Measurements from ENCODE around the gene EDA.

DNA sequence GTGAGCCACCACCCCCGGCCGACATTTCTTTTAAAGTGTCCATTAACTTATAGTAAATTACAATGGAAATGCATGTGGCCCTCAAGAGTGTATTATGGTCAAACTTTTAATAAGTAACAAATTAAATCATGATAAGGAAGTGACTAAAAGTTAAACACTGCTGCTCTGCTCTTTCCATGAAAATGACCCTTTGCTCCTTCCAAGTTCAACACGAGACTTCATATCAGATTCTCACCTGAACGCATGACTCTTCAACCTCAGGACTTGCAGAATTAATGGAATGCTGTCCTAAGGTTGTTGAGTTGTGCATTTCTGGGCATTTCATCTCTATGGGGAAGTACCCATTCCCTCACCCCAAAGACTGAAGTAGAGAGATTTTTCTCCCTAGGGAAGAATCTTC lies 406.7 kb downstream of the EDA start:
- no peak for TF ChIP-seq POLR2AphosphoS5 (IDR thresholded peaks at IDR 0.05)
- TF ChIP-seq, protein P1, sequence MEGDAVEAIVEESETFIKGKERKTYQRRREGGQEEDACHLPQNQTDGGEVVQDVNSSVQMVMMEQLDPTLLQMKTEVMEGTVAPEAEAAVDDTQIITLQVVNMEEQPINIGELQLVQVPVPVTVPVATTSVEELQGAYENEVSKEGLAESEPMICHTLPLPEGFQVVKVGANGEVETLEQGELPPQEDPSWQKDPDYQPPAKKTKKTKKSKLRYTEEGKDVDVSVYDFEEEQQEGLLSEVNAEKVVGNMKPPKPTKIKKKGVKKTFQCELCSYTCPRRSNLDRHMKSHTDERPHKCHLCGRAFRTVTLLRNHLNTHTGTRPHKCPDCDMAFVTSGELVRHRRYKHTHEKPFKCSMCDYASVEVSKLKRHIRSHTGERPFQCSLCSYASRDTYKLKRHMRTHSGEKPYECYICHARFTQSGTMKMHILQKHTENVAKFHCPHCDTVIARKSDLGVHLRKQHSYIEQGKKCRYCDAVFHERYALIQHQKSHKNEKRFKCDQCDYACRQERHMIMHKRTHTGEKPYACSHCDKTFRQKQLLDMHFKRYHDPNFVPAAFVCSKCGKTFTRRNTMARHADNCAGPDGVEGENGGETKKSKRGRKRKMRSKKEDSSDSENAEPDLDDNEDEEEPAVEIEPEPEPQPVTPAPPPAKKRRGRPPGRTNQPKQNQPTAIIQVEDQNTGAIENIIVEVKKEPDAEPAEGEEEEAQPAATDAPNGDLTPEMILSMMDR (IDR thresholded peaks at IDR 0.05): no peak
